ENCODE data around the gene CAPN5. TPM values are rescaled to one million over a fixed set of nuclear protein-coding genes. Genes with fewer than 3 reads are reported as not detected.

Gene CAPN5
- total and polyA plus RNA-seq, 2 experiments from 2014 or later = 10.2 to 32.2 TPM

DNA sequence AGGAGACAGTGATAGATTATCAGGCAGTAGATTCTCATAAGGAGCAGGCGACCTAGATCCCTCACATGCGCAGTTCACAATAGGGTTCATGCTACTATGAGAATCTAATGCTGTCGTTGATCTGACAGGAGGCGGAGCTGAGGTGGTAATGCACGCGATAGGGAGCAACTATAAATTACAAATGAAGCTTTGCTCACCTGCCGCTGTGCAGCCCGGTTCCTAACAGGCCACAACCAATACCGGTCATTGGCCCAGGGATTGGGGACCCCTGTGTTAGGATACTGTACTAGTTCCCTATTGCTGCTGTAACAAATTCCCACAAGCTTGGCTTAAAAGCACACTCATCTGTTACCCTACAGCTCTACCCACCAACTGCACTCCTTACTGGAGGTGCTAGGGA lies 21.9 kb upstream of the CAPN5 start (continued):
- TF ChIP-seq, protein P1, sequence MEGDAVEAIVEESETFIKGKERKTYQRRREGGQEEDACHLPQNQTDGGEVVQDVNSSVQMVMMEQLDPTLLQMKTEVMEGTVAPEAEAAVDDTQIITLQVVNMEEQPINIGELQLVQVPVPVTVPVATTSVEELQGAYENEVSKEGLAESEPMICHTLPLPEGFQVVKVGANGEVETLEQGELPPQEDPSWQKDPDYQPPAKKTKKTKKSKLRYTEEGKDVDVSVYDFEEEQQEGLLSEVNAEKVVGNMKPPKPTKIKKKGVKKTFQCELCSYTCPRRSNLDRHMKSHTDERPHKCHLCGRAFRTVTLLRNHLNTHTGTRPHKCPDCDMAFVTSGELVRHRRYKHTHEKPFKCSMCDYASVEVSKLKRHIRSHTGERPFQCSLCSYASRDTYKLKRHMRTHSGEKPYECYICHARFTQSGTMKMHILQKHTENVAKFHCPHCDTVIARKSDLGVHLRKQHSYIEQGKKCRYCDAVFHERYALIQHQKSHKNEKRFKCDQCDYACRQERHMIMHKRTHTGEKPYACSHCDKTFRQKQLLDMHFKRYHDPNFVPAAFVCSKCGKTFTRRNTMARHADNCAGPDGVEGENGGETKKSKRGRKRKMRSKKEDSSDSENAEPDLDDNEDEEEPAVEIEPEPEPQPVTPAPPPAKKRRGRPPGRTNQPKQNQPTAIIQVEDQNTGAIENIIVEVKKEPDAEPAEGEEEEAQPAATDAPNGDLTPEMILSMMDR (conservative IDR thresholded peaks at IDR 0.05; ENCODE audit: low read depth in 2 of 2) = no peak

DNA sequence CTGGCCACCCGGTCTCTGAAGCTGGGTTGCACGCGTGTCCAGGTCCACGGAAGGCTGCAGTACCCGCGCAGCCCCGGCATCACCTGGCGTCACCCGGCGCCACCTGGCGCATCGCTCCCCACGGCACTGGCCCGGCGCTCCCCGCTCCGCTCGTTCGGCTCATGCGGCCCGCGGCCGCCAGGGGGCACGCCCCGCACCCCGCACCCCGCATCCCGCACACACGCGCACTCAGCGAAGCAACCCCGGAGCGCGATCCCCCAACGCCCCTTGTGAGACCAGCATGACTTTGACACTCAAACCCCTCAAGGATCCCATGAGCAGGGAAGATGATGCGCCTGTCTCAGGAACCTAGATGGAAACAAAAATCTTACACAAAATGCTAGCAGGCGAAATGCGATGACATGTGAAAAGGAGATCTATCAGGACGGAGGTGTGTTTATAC lies 20.7 kb upstream of the CAPN5 start:
- Mint-ChIP-seq H3K36me3 (ENCODE audit: low read depth) (no peaks in the 10 kb centered on the region; the same call in 2 of the 3 replicates), H3K27ac (no peak overlapping the region), H3K27me3 (ENCODE audit: insufficient read depth, low read depth, poor library complexity) (peaks cover 30% of the 10 kb centered on the region), H3K4me1 (peaks cover 9% of the 10 kb centered on the region), H3K4me3 (peak overlapping the region; percentile 53), H3K9me3 (peaks cover 3% of the 10 kb centered on the region; the same call in 1 of the 3 replicates)
- TF ChIP-seq CREB1 (CRISPR knock-in tag; IDR thresholded peaks at IDR 0.05; ENCODE audit: low read depth) = peak; percentile 63
- TF ChIP-seq, protein P1 (conservative IDR thresholded peaks at IDR 0.05; ENCODE audit: low read depth in 2 of 2) = peak; percentile 79 to 94
- TF ChIP-seq, protein P2, sequence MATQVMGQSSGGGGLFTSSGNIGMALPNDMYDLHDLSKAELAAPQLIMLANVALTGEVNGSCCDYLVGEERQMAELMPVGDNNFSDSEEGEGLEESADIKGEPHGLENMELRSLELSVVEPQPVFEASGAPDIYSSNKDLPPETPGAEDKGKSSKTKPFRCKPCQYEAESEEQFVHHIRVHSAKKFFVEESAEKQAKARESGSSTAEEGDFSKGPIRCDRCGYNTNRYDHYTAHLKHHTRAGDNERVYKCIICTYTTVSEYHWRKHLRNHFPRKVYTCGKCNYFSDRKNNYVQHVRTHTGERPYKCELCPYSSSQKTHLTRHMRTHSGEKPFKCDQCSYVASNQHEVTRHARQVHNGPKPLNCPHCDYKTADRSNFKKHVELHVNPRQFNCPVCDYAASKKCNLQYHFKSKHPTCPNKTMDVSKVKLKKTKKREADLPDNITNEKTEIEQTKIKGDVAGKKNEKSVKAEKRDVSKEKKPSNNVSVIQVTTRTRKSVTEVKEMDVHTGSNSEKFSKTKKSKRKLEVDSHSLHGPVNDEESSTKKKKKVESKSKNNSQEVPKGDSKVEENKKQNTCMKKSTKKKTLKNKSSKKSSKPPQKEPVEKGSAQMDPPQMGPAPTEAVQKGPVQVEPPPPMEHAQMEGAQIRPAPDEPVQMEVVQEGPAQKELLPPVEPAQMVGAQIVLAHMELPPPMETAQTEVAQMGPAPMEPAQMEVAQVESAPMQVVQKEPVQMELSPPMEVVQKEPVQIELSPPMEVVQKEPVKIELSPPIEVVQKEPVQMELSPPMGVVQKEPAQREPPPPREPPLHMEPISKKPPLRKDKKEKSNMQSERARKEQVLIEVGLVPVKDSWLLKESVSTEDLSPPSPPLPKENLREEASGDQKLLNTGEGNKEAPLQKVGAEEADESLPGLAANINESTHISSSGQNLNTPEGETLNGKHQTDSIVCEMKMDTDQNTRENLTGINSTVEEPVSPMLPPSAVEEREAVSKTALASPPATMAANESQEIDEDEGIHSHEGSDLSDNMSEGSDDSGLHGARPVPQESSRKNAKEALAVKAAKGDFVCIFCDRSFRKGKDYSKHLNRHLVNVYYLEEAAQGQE (IDR thresholded peaks at IDR 0.05; ENCODE audit: unreplicated experiment) = no peak
- no peak for TF ChIP-seq NANOG (IDR thresholded peaks at IDR 0.05; ENCODE audit: borderline replicate concordance)
- Histone ChIP-seq H3F3A (replicated peaks; ENCODE audit: low read depth) (no peaks in the 10 kb centered on the region), H3K27ac (ENCODE audit: low read depth) (no peak overlapping the region), H3K79me2 (replicated peaks; ENCODE audit: insufficient read depth) (no peaks in the 10 kb centered on the region), H3K4me1 (ENCODE audit: insufficient read depth) (0 out of 2 replicates have a peak, but pooled peaks cover 5% of the 10 kb centered on the region), H3K4me2 (peak overlapping the region; percentile 71), H3K9me2 (ENCODE audit: insufficient read depth) (no peaks in the 10 kb centered on the region), H3K4me3 (peak overlapping the region; percentile 48), H3K27me3 (ENCODE audit: insufficient read depth) (peaks cover 14% of the 10 kb centered on the region), H4K20me1 (replicated peaks; ENCODE audit: insufficient read depth) (no peaks in the 10 kb centered on the region; the same call in 1 of the 2 replicates), H2AFZ (peak overlapping the region; percentile 86; the same call in 1 of the 2 replicates), H3K36me3 (ENCODE audit: insufficient read depth) (no peaks in the 10 kb centered on the region)
- DNase-seq (ENCODE audit: low spot score) (peak; percentile 84), ATAC-seq (peak; percentile 87)

Data from GM23338 (cell line).